GM18861 (cell line): ENCODE results near the gene CASP7.

Experiments
- ATAC-seq: cut with Tn5 transposase; IDR thresholded peaks from one replicate; pipeline ENCODE4 v1.9.1; 2021; ENCODE audit not compliant: unreplicated experiment

CASP7 gene

DNA sequence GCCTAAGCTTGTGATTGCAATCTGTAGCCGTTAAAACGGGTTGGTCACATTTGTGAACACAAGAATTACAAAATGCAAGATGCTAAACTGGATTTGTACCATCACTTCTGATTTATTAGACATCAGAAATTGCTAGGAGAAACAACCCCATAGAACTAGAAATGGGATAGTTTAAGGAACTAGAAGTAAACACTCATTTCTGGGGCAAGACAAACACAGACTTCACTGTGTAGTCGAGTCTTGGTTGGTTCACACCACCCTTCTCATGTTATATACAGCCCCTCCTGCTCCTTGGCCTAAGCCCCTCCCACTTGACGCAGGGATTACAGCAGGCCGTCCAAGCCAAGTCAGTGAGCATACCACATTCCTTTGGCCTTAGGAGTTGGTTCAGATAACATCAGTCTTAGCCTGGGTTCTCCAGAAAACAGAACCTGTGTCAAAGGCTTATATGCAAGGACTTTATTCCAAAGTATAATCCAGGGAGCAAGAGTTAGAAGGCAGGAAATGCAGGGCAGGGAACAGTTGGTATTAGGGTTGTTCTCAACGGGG, 13.8 kb upstream of the CASP7 start:
- no peak for ATAC-seq

GRCh38 chr10:113666682-113667252, 12.9 kb upstream of the CASP7 start:
- ATAC-seq, result peak; percentile 36

GRCh38 chr10:113680190-113681111, 739 bp downstream of the CASP7 start:
- peak; percentile 21 for ATAC-seq

GRCh38 chr10:113681533-113682470, 2.1 kb downstream of the CASP7 start:
- ATAC-seq, result peak; percentile 68

GRCh38 chr10:113683300-113683699, 3.6 kb downstream of the CASP7 start:
- no peak for ATAC-seq

DNA sequence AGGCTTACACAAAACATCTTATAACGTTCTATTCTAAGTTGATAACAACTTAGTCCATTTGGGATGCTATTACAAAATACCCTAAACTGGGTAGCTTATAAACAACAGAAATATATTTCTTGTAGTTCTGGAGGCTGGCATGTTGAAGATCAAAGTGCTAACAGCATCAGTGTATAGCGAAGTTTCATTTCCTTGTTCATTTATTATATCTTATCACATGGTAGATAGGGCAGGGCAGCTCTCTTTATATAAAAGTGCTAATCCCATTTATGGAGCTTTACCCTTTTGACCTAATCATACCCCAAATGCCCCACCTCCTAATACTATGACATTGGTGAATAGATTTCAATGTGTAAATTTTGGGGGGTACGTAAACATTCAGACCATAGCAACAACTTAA, 6.3 kb downstream of the CASP7 start:
- ATAC-seq, result no peak

DNA sequence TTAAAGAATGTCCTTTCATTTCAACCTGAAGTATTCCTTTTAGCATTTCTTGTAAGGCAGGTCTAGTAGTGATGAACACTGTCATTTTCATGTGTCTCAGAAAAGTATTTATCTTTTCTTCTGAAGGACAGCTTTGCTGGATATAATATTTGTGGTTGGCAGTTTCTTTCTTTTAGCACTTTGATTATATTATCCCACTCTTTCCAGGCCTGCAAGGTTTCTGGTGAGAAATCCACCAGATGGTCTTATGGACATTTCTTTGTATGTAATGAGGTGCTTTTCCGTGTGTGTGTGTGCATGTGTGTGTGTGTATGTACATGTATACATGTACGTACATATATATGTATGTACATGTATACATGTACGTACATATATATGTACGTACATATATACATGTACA, 7.3 kb downstream of the CASP7 start:
- no peak for ATAC-seq

DNA sequence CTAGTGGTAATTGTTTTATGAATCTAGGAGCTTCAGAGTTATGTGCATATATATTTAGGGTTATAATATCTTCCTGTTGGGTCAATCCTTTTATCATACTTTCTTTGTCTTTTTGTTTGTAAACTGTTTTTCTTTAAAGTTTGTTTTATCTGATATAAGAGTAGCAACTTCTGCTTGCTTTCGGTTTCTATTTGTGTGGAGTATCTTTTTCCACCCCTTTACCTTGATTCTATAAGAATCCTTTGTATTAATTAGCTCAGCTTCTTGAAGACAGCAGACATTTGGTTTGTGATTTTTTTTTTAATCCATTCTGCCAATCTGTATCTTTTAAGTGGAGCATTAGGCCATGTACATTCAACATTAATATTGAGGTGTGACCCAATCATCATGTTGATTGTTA, 9.3 kb downstream of the CASP7 start:
- no peak for ATAC-seq

DNA sequence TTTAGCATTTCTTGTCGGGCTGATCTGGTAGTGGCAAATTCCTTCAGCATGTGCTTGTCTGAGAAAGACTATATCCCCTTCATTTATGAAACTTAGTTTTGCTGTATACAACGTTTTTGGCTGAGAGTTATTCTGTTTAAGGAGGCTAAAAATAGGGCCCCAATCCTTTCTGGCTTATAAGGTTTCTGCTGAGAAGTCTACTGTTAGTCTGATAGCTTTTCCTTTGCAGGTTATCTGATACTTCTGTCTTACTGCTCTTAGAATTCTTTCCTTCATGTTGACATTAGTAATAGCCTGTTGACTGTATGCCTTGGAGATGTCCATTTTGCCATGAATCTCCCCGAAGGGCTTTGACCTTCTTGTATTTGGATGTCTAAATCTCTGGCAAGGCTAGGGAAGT, 9.9 kb downstream of the CASP7 start:
- no peak for ATAC-seq

- ATAC-seq, result no peak
Measured at GRCh38 chr10:113690749-113691148, 11.0 kb downstream of the CASP7 start.

DNA sequence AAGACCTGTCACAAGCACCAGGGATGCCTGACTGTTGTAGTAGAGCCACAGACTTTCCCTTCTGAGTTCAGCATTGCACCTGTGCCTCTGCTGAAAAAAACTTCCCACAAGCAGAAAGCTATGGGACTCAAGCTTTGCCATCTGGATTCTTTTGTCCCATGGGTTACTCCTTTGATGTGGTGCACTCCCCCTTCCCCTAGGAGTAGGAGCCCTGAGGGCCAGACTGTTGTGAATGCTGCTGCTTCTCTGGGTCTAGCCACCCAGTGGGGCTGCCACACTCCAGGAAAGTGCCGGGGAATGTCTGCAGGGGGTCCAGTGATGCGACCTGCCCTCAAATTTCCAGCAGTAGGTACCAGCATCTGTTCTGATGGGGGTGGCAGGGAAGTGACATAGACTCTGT, 11.7 kb downstream of the CASP7 start:
- ATAC-seq, result no peak

DNA sequence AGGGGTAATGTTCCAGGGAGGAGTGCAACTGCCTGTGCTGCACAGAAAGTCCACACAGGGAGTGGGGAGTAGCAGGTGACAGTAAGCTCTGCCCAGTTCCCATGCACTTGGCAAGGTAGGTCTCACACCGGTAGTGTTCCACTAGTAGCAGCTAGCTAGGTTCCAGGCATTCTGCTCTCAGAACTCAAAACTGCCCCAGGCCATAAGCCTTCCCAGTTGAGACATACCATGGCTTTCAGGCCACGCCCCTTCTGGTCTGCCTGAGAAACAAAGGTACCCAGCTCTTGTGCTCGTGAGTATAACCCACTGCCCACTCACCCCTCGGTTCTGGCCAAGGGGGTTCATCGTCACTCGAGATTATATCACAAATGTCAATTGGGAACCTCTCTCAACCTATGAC, 12.6 kb downstream of the CASP7 start:
- no peak for ATAC-seq

DNA sequence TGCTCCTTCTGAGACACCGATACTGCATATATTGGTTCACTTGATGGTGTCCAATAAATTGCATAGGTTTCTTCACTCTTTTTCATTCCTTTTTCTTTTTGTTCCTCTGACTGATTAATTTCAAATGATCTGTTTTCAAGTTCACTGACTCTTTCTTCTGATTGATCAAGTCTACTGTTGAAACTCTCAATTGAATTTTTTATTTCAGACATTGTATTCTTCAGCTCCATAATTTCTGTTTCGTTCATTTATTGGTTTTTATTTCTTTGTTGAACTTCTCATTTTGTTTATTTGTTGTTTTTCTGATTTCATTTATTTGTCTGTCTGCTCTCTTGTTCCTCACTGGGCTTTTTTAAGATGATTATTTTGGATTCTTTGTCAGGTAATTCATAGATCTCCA, 13.6 kb downstream of the CASP7 start:
- no peak for ATAC-seq

DNA sequence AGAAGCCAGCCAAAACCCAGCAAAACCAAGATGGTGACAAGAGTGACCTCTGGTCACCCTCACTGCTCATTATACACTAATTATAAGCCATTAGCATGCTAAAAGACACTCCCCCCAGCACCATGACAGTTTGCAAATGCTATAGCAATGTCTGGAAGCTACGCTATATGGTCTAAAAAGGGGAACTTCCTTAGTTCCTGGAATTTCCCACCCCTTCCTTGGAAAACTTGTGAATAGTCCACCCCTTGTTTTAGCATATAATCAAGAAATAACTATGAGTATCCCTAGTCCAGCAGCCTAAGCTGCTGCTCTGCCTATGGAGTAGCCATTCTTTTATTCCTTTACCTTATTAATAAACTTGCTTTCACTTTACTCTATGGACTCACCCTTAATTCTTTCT, 16.0 kb downstream of the CASP7 start:
- no peak for ATAC-seq

DNA sequence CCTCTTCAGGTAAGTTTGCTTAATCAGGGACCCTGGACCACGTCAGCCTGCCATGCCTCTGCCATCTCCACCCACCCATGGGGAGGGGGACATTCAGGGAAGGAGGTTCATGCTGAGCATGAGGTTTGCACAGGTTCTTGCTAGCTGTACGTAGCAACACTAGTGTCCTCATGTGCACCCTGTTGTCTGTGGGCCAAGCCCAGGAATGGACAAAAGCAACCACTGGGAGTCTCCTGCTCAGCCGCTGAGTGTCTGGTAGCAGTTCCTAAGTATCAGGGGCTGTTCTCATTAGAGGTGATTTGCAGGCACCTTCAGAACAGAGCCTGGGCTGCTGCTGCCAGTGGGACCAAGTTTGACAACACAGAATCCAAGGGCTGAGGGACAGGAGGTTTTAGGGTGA, 17.9 kb downstream of the CASP7 start:
- ATAC-seq, result no peak

DNA sequence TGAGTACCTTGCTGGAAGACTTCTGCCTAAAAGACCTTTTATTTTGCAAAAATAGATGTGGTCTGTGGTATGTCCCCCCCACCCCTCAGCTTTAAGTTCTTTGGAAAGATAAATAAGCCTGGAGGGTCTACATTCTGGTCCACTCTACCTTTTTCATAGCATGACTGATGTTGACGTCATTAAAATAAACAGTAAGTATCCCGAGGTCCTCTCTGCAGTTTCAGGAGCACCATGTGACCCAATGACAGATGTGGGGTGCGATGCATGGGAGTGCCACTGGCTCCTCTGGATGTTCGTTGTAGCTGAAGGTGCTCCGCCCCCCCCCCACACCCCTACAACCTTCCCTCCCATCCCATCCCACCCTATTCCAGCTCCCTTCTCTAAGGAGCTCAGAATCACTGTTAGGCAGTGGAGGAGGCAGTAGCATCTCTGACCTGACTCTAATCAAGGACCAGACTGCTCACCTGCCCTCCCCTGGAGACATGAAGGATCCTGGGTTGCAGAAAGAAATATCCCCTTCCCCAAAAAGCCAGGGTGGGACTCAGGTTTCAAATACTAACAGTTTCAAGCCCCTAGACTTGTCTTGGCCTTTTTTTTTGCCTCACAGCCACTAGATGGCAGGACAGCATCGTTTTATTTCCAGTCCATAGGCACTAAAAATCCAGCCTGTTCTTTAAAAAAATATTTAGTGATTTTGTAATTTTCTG, 25.1 kb downstream of the CASP7 start:
- no peak for ATAC-seq

DNA sequence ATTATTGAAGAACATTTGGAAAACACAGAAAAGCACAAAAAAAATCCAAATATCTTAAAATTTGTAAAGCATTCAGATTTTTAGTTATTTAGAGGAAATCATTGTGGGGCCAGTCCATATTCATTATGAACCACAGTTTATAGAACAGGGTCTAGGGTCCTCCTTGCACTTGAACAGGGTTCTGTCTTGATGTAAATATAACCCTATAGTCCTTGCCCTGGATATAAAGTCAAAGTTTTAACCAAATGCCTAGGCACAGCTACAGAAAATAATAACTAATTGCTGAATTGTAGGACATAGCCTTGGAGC, 25.6 kb downstream of the CASP7 start:
- ATAC-seq, result no peak

- ATAC-seq, result no peak
Measured at GRCh38 chr10:113706623-113707022, 26.9 kb downstream of the CASP7 start.

- no peak for ATAC-seq
Measured at GRCh38 chr10:113708640-113709039, 28.9 kb downstream of the CASP7 start.

- no peak for ATAC-seq
Measured at GRCh38 chr10:113709221-113709838, 29.6 kb downstream of the CASP7 start.
